ENCODE measurements around the gene LDHA.

The LDHA gene

GRCh38 chr11:18394275-18394927, at the start of gene LDHA:
TSS of gene LDHA (plus strand) at chr11:18394563. CDS start at chr11:18396843, 2,280 bp downstream.
- DNase-seq (ENCODE audit: low read depth) = peak; percentile 97

- no peak for DNase-seq (ENCODE audit: low read depth)
Observed at GRCh38 chr11:18347471-18348125, 46.8 kb upstream of the LDHA start.

- no peak for DNase-seq (ENCODE audit: low read depth)
Observed at GRCh38 chr11:18352581-18352980, 41.8 kb upstream of the LDHA start.

- no peak for DNase-seq (ENCODE audit: low read depth)
Observed at GRCh38 chr11:18358646-18359045, 35.7 kb upstream of the LDHA start.

- DNase-seq (ENCODE audit: low read depth) = no peak
Observed at GRCh38 chr11:18361154-18361553, 33.2 kb upstream of the LDHA start.

GRCh38 chr11:18364495-18365073, 29.8 kb upstream of the LDHA start:
- DNase-seq (ENCODE audit: low read depth) = no peak

- no peak for DNase-seq (ENCODE audit: low read depth)
Observed at GRCh38 chr11:18365741-18366140, 28.6 kb upstream of the LDHA start.

- DNase-seq (ENCODE audit: low read depth) = no peak
Observed at GRCh38 chr11:18366286-18366685, 28.1 kb upstream of the LDHA start.

- DNase-seq (ENCODE audit: low read depth) = no peak
Observed at GRCh38 chr11:18367431-18367830, 26.9 kb upstream of the LDHA start.

GRCh38 chr11:18368221-18368620, 26.1 kb upstream of the LDHA start:
- no peak for DNase-seq (ENCODE audit: low read depth)

- no peak for DNase-seq (ENCODE audit: low read depth)
Observed at GRCh38 chr11:18369398-18369797, 25.0 kb upstream of the LDHA start.

- DNase-seq (ENCODE audit: low read depth) = no peak
Observed at GRCh38 chr11:18371279-18371678, 23.1 kb upstream of the LDHA start.

GRCh38 chr11:18372201-18372600, 22.2 kb upstream of the LDHA start:
- DNase-seq (ENCODE audit: low read depth) = no peak

GRCh38 chr11:18374956-18375355, 19.4 kb upstream of the LDHA start:
- no peak for DNase-seq (ENCODE audit: low read depth)

GRCh38 chr11:18375941-18376340, 18.4 kb upstream of the LDHA start:
- no peak for DNase-seq (ENCODE audit: low read depth)

- no peak for DNase-seq (ENCODE audit: low read depth)
Observed at GRCh38 chr11:18379201-18379600, 15.2 kb upstream of the LDHA start.

- DNase-seq (ENCODE audit: low read depth) = peak; percentile 30
Observed at GRCh38 chr11:18383388-18384156, 10.8 kb upstream of the LDHA start.

- DNase-seq (ENCODE audit: low read depth) = no peak
Observed at GRCh38 chr11:18384157-18384641, 10.2 kb upstream of the LDHA start.

GRCh38 chr11:18390088-18390487, 4.3 kb upstream of the LDHA start:
- no peak for DNase-seq (ENCODE audit: low read depth)

GRCh38 chr11:18392434-18393321, 1.7 kb upstream of the LDHA start:
- DNase-seq (ENCODE audit: low read depth) = no peak

- no peak for DNase-seq (ENCODE audit: low read depth)
Observed at GRCh38 chr11:18393581-18394274, 635 bp upstream of the LDHA start.
